HG03060 (cell line): ENCODE data around the gene PCGF2.
"Not testable (repeated sequence)": the region's sequence is repeated elsewhere in the genome, so short reads cannot be mapped to it uniquely, and the experiment has no call there.

Experiments used
- ATAC-seq: cut with Tn5 transposase; IDR thresholded peaks from one replicate; pipeline ENCODE4 v1.9.1; 2021; ENCODE audit warnings: low read depth, moderate number of reproducible peaks; ENCODE audit not compliant: unreplicated experiment

PCGF2 gene

GRCh38 chr17:38748149-38748891 lies at the start of gene PCGF2:
Gene PCGF2 (minus strand): TSS chr17:38748336. CDS start chr17:38740402, 7,934 bp downstream.
- no peak for ATAC-seq

- no peak for ATAC-seq
These were observed 49.7 kb upstream of the PCGF2 start for GRCh38 chr17:38797828-38798227.

- ATAC-seq: no peak
These were observed 49.0 kb upstream of the PCGF2 start for GRCh38 chr17:38797158-38797490.

- ATAC-seq: no peak
These were observed 48.5 kb upstream of the PCGF2 start for GRCh38 chr17:38796451-38797157.

- no peak for ATAC-seq
These were observed 46.1 kb upstream of the PCGF2 start for GRCh38 chr17:38794221-38794620.

GRCh38 chr17:38791162-38791561 lies 43.0 kb upstream of the PCGF2 start:
- ATAC-seq: no peak

GRCh38 chr17:38790148-38790707 lies 42.1 kb upstream of the PCGF2 start:
- ATAC-seq: not testable (repeated sequence)

GRCh38 chr17:38789185-38789584 lies 41.0 kb upstream of the PCGF2 start:
- ATAC-seq: no peak

GRCh38 chr17:38787999-38788398 lies 39.9 kb upstream of the PCGF2 start:
- ATAC-seq: not testable (repeated sequence)

- ATAC-seq: no peak
These were observed 38.2 kb upstream of the PCGF2 start for GRCh38 chr17:38786372-38786771.

GRCh38 chr17:38783227-38783626 lies 35.1 kb upstream of the PCGF2 start:
- no peak for ATAC-seq

GRCh38 chr17:38779965-38780752 lies 32.0 kb upstream of the PCGF2 start:
- ATAC-seq: no peak

- no peak for ATAC-seq
These were observed 29.6 kb upstream of the PCGF2 start for GRCh38 chr17:38777641-38778250.

GRCh38 chr17:38773258-38773657 lies 25.1 kb upstream of the PCGF2 start:
- no peak for ATAC-seq

- ATAC-seq: no peak
These were observed 20.3 kb upstream of the PCGF2 start for GRCh38 chr17:38768417-38768816.

GRCh38 chr17:38766341-38766740 lies 18.2 kb upstream of the PCGF2 start:
- no peak for ATAC-seq

GRCh38 chr17:38762231-38762630 lies 14.1 kb upstream of the PCGF2 start:
- ATAC-seq: no peak

- no peak for ATAC-seq
These were observed 13.5 kb upstream of the PCGF2 start for GRCh38 chr17:38761612-38762011.

GRCh38 chr17:38753071-38753506 lies 5.0 kb upstream of the PCGF2 start:
- ATAC-seq: no peak

- peak; percentile 74 for ATAC-seq
These were observed 4.4 kb upstream of the PCGF2 start, which contains the start of gene PSMB3 for GRCh38 chr17:38752308-38753070. Gene PSMB3 (plus strand): TSS chr17:38752741. CDS start chr17:38752827, 86 bp downstream.
